IMR-90 (cell line): Measurements from ENCODE around the gene AGAP1. TPM values are rescaled to one million over a fixed set of nuclear protein-coding genes. Genes with fewer than 3 reads are reported as not detected.

Source experiments
- ATAC-seq: fragments of 200-7000 bp; cut with Tn5 transposase; 2 replicates; pipeline ENCODE4 v1.9.1; 2020; ENCODE audit warnings: low read depth, mild to moderate bottlenecking, moderate library complexity
- BruUV-seq: library from RNA; stranded (reverse); fragments of 400-500 nt; replicated peaks from 2 replicates; lab custom pipeline; 2021; lab: Mats Ljungman, UMichigan
- CTCF ChIA-PET: fragments of 300-600 bp; formaldehyde crosslinking; extraction: SDS; loops from one replicate; lab custom pipeline; 2021; ENCODE audit warnings: antibody characterized with exemption; lab: Yijun Ruan, JAX
- POLR2A ChIA-PET: fragments of 300-600 bp; sonication (Branson Sonifier 250); formaldehyde crosslinking; loops from one replicate; lab custom pipeline; 2022; ENCODE audit warnings: antibody characterized with exemption; ENCODE audit not compliant: unreplicated experiment; lab: Charles Lee
- DNase-seq: peaks from one replicate; pipeline ENCODE4 v3.0.0; 2013
- H2AFZ ChIP-seq: replicated peaks from 2 replicates; pipeline ENCODE3; 2013; ENCODE audit warnings: low read length, mild to moderate bottlenecking; ENCODE audit not compliant: poor library complexity
- H2AK5ac ChIP-seq: 2 replicates; pipeline ENCODE4 v1.6.1; 2013; ENCODE audit warnings: low read depth, low read length, inconsistent platforms
- H2AK9ac ChIP-seq: replicated peaks from 2 replicates; pipeline ENCODE3; 2013; ENCODE audit warnings: mild to moderate bottlenecking, low read depth, low read length, moderate library complexity; ENCODE audit not compliant: poor library complexity
- H2BK120ac ChIP-seq: 2 replicates; pipeline ENCODE4 v1.6.1; 2013; ENCODE audit warnings: low read depth, low read length, inconsistent platforms
- H2BK15ac ChIP-seq: 3 replicates; pipeline ENCODE4 v1.6.1; 2013; ENCODE audit warnings: low read depth, low read length, inconsistent platforms
- H2BK20ac ChIP-seq: 2 replicates; pipeline ENCODE4 v1.6.1; 2013; ENCODE audit warnings: low read depth, mild to moderate bottlenecking, inconsistent platforms, low read length, moderate library complexity
- H2BK5ac ChIP-seq: 2 replicates; pipeline ENCODE4 v1.6.1; 2013; ENCODE audit warnings: mild to moderate bottlenecking, low read depth, low read length, inconsistent platforms; ENCODE audit not compliant: poor library complexity, severe bottlenecking
- H3K14ac ChIP-seq: replicated peaks from 2 replicates; pipeline ENCODE4 v1.6.1; 2013; ENCODE audit warnings: low read depth, low read length, inconsistent platforms
- H3K18ac ChIP-seq: 2 replicates; pipeline ENCODE4 v1.6.1; 2013; ENCODE audit warnings: low read depth, low read length, control low read depth
- H3K23ac ChIP-seq: 2 replicates; pipeline ENCODE4 v1.6.1; 2013; ENCODE audit warnings: low read depth, low read length, inconsistent platforms
- H3K27ac ChIP-seq: 2 replicates; pipeline ENCODE4 v1.5.1; 2013; ENCODE audit warnings: mild to moderate bottlenecking, control low read depth, low read length; ENCODE audit not compliant: insufficient read depth
- H3K27me3 ChIP-seq: 2 replicates; pipeline ENCODE4 v1.6.1; 2013; ENCODE audit warnings: low read length; ENCODE audit not compliant: control insufficient read depth, insufficient read depth
- H3K36me3 ChIP-seq: 2 replicates; pipeline ENCODE4 v1.6.1; 2013; ENCODE audit warnings: low read length, mixed read lengths; ENCODE audit not compliant: control insufficient read depth, insufficient read depth
- H3K4ac ChIP-seq: 2 replicates; pipeline ENCODE4 v1.6.1; 2013; ENCODE audit warnings: low read depth, low read length, inconsistent platforms
- H3K4me1 ChIP-seq: 2 replicates; pipeline ENCODE4 v1.6.1; 2013; ENCODE audit warnings: low read length, mixed read lengths; ENCODE audit not compliant: control insufficient read depth, insufficient read depth
- H3K4me2 ChIP-seq: 2 replicates; pipeline ENCODE4 v1.6.1; 2013; ENCODE audit warnings: low read depth, mild to moderate bottlenecking, control low read depth, low read length, moderate library complexity
- H3K4me3 ChIP-seq: 2 replicates; pipeline ENCODE4 v1.5.1; 2013; ENCODE audit warnings: low read depth, mild to moderate bottlenecking, control low read depth, low read length, moderate library complexity; ENCODE audit not compliant: insufficient read depth
- H3K56ac ChIP-seq: 2 replicates; pipeline ENCODE4 v1.6.1; 2013; ENCODE audit warnings: low read length, inconsistent platforms; ENCODE audit not compliant: insufficient read depth; ENCODE audit errors: extremely low read depth
- H3K79me1 ChIP-seq, 2 experiments: 2 replicates each; pipeline ENCODE4 v1.6.1; 2013; ENCODE audit warnings: low read length in 2 of 2, inconsistent platforms in 1 of 2, low read depth in 1 of 2
- H3K9ac ChIP-seq: 2 replicates; pipeline ENCODE4 v1.6.1; 2013; ENCODE audit warnings: low read depth, low read length, control low read depth
- H3K9me1 ChIP-seq: 2 replicates; pipeline ENCODE4 v1.6.1; 2013; ENCODE audit warnings: low read length, inconsistent platforms; ENCODE audit not compliant: insufficient read depth
- H3K9me3 ChIP-seq: 2 replicates; pipeline ENCODE4 v1.6.1; 2013; ENCODE audit warnings: low read length; ENCODE audit not compliant: control insufficient read depth, insufficient read depth
- H4K20me1 ChIP-seq: 2 replicates; pipeline ENCODE4 v1.6.1; 2013; ENCODE audit warnings: low read length, inconsistent platforms; ENCODE audit not compliant: insufficient read depth
- H4K5ac ChIP-seq: 2 replicates; pipeline ENCODE4 v1.6.1; 2013; ENCODE audit warnings: mild to moderate bottlenecking, low read depth, low read length, control low read depth
- H4K8ac ChIP-seq, 2 experiments: 2 replicates each; pipeline ENCODE4 v1.6.1; 2013; ENCODE audit warnings: low read depth in 2 of 2, low read length in 2 of 2, control low read depth in 1 of 2, inconsistent platforms in 1 of 2
- H4K91ac ChIP-seq: 2 replicates; pipeline ENCODE4 v1.6.1; 2013; ENCODE audit warnings: low read depth, low read length, inconsistent platforms; ENCODE audit not compliant: insufficient read depth
- RFX5 ChIP-seq: IDR thresholded peaks from 2 replicates; pipeline ENCODE4 v1.8.0; 2012; ENCODE audit warnings: low read depth, mild to moderate bottlenecking, low read length, moderate library complexity
- USF2 ChIP-seq: fragments of 150-350 bp; IDR thresholded peaks from 2 replicates; pipeline ENCODE4 v1.6.1; 2017; ENCODE audit warnings: mild to moderate bottlenecking, antibody characterized with exemption, low read length, low read depth
- WGBS, 2 experiments: methylation state at CpG; one replicate each; pipeline versions ENCODE4 v1.1.5 to v1.1.7; 2013; ENCODE audit warnings: missing lambda C conversion rate in 2 of 2; ENCODE audit not compliant: insufficient read length in 1 of 2; ENCODE audit errors: extremely low coverage in 2 of 2; 5-methylcytosine and 5-hydroxymethylcytosine counted together
- dilution Hi-C: fragments of 300-500 bp; cut with HindIII; formaldehyde crosslinking; loops from one replicate; pipeline ENCODE4 v1.14.3; 2018; ENCODE audit warnings: low sequenced_read_pairs; ENCODE audit not compliant: unreplicated experiment
- in situ Hi-C: fragments of 300-500 bp; cut with MboI; formaldehyde crosslinking; loops from 3 replicates; pipeline ENCODE4 v1.14.3; 2019; ENCODE audit warnings: low sequenced_read_pairs, inconsistent platforms, mixed read lengths
- intact Hi-C: fragments of 100-400 bp; cut with micrococcal nuclease; formaldehyde crosslinking; loops from 2 replicates; pipeline ENCODE4 v1.10.0; 2022
- polyA plus RNA-seq, 3 experiments: library from polyadenylated mRNA; depleted of rRNA; stranded (reverse); fragments of >200 nt; gene quantifications; 2 replicates each; pipeline ENCODE4 v1.2.3, GENCODE V29; 2012; ENCODE audit warnings: low replicate concordance in 1 of 3
- total RNA-seq: library from RNA; depleted of rRNA; stranded (reverse); fragments of >200 nt; gene quantifications from 2 replicates; pipeline ENCODE4 v1.2.3, GENCODE V29; 2012
- TF ChIP-seq, protein P1 (sequence below): conservative IDR thresholded peaks from 2 replicates; pipeline ENCODE4 v1.5.1; 2012; ENCODE audit warnings: mild to moderate bottlenecking, low read depth, low read length, improper control_type of control experiment

The AGAP1 gene
- total and polyA plus RNA-seq, 2 of the 4 experiments (the other 2 are of a cell fraction): 15.1 to 16.4 TPM

- H3K4me1 ChIP-seq: no peaks in the 10 kb centered on the region
- no peaks in the 10 kb centered on the region for H3K79me1 ChIP-seq
- no TSS peak for BruUV-seq
- no peak overlapping the region for H3K14ac ChIP-seq
- H3K27ac ChIP-seq: no peak overlapping the region
- H3K23ac ChIP-seq: no peak overlapping the region
- H3K9me3 ChIP-seq: no peaks in the 10 kb centered on the region; the same call in 1 of the 2 replicates
- no peak overlapping the region for H2AFZ ChIP-seq
- no CpG with 5 or more reads among the region's 9 CpGs for WGBS, 2 experiments
- H2BK20ac ChIP-seq: no peak overlapping the region
- no peak overlapping the region for H2AK9ac ChIP-seq
- no peak overlapping the region for H3K56ac ChIP-seq
- no peak overlapping the region for H3K18ac ChIP-seq
- ChIA-PET POLR2A (no interaction called here), CTCF (no interaction called here)
- H3K9ac ChIP-seq: no peak overlapping the region
- no peak for ATAC-seq
- peaks cover 24% of the 10 kb centered on the region for H3K27me3 ChIP-seq
- H3K4ac ChIP-seq: no peak overlapping the region
- dilution Hi-C loops (no loop called here), in situ Hi-C loops (no loop called here), intact Hi-C loops (no loop called here)
- no peak overlapping the region for H2BK5ac ChIP-seq
- H4K5ac ChIP-seq: no peak overlapping the region
- H3K36me3 ChIP-seq: no peaks in the 10 kb centered on the region
- no peak for TF ChIP-seq USF2
- TF ChIP-seq, protein P1, sequence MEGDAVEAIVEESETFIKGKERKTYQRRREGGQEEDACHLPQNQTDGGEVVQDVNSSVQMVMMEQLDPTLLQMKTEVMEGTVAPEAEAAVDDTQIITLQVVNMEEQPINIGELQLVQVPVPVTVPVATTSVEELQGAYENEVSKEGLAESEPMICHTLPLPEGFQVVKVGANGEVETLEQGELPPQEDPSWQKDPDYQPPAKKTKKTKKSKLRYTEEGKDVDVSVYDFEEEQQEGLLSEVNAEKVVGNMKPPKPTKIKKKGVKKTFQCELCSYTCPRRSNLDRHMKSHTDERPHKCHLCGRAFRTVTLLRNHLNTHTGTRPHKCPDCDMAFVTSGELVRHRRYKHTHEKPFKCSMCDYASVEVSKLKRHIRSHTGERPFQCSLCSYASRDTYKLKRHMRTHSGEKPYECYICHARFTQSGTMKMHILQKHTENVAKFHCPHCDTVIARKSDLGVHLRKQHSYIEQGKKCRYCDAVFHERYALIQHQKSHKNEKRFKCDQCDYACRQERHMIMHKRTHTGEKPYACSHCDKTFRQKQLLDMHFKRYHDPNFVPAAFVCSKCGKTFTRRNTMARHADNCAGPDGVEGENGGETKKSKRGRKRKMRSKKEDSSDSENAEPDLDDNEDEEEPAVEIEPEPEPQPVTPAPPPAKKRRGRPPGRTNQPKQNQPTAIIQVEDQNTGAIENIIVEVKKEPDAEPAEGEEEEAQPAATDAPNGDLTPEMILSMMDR: no peak
- no peak for TF ChIP-seq RFX5
- no peaks in the 10 kb centered on the region for H3K9me1 ChIP-seq
- H2AK5ac ChIP-seq: no peak overlapping the region
- H2BK120ac ChIP-seq: no peak overlapping the region
- no peak overlapping the region for H2BK15ac ChIP-seq
- DNase-seq: no peak
- no peaks in the 10 kb centered on the region for H4K20me1 ChIP-seq
- no peak overlapping the region for H3K4me3 ChIP-seq
- H3K4me2 ChIP-seq: no peak overlapping the region
- H4K91ac ChIP-seq: no peak overlapping the region
- no peak overlapping the region for H4K8ac ChIP-seq
Observed at GRCh38 chr2:235449568-235449967, 44.3 kb upstream of the AGAP1 start.
